Astrocyte (in vitro differentiated cells and primary cell): ENCODE data around the gene PTPRF. TPM values are rescaled to one million over a fixed set of nuclear protein-coding genes. Genes with fewer than 3 reads are reported as not detected.

Experiments used
- DNase-seq: peaks from one replicate; pipeline ENCODE4 v3.0.0-alpha.2; 2010; ENCODE audit warnings: low read depth
- FAIRE-seq: peaks from 2 replicates; lab custom pipeline; 2011; peaks lifted over from hg19 to GRCh38; lab: Jason Lieb, UNC
- H2AFZ ChIP-seq: 2 replicates; pipeline ENCODE4 v1.6.0; 2012; ENCODE audit warnings: low read depth, low read length, inconsistent platforms
- H3K27ac ChIP-seq: 2 replicates; pipeline ENCODE4 v1.5.1; 2011; ENCODE audit warnings: low read depth, low read length, inconsistent platforms
- H3K27me3 ChIP-seq: 2 replicates; pipeline ENCODE4 v1.6.0; 2011; ENCODE audit warnings: low read length, inconsistent platforms; ENCODE audit not compliant: insufficient read depth
- H3K36me3 ChIP-seq: 2 replicates; pipeline ENCODE4 v1.5.1; 2011; ENCODE audit warnings: low read length, inconsistent platforms; ENCODE audit not compliant: insufficient read depth
- H3K4me1 ChIP-seq: 2 replicates; pipeline ENCODE4 v1.5.1; 2011; ENCODE audit warnings: low read length, inconsistent platforms; ENCODE audit not compliant: insufficient read depth
- H3K4me2 ChIP-seq: 2 replicates; pipeline ENCODE4 v1.6.0; 2012; ENCODE audit warnings: low read length, inconsistent platforms
- H3K4me3 ChIP-seq: 2 replicates; pipeline ENCODE4 v1.5.1; 2011; ENCODE audit warnings: low read depth, mild to moderate bottlenecking, low read length, inconsistent platforms; ENCODE audit not compliant: insufficient read depth
- H3K79me2 ChIP-seq: 2 replicates; pipeline ENCODE4 v1.6.0; 2012; ENCODE audit warnings: mild to moderate bottlenecking, low read length, inconsistent platforms; ENCODE audit not compliant: insufficient read depth
- H3K9ac ChIP-seq: 2 replicates; pipeline ENCODE4 v1.6.0; 2012; ENCODE audit warnings: mild to moderate bottlenecking, low read length, inconsistent platforms
- H3K9me3 ChIP-seq: 2 replicates; pipeline ENCODE4 v1.5.1; 2012; ENCODE audit warnings: low read depth, mild to moderate bottlenecking, low read length, inconsistent platforms; ENCODE audit not compliant: insufficient read depth
- H4K20me1 ChIP-seq: 2 replicates; pipeline ENCODE4 v1.6.0; 2012; ENCODE audit warnings: low read length, inconsistent platforms; ENCODE audit not compliant: insufficient read depth
- H3K27ac Mint-ChIP-seq: one replicate; pipeline ENCODE4 v1.8.0; 2021; ENCODE audit warnings: mild to moderate bottlenecking, mixed read lengths; ENCODE audit not compliant: unreplicated experiment
- H3K27me3 Mint-ChIP-seq: one replicate; pipeline ENCODE4 v1.8.0; 2021; ENCODE audit warnings: low read depth, mixed read lengths; ENCODE audit not compliant: unreplicated experiment
- H3K36me3 Mint-ChIP-seq: one replicate; pipeline ENCODE4 v1.8.0; 2021; ENCODE audit warnings: low read depth, mixed read lengths; ENCODE audit not compliant: unreplicated experiment
- H3K4me1 Mint-ChIP-seq: one replicate; pipeline ENCODE4 v1.8.0; 2021; ENCODE audit warnings: low read depth, mixed read lengths; ENCODE audit not compliant: unreplicated experiment
- H3K4me3 Mint-ChIP-seq: one replicate; pipeline ENCODE4 v1.8.0; 2021; ENCODE audit warnings: mild to moderate bottlenecking, moderate library complexity, mixed read lengths; ENCODE audit not compliant: unreplicated experiment
- H3K9me3 Mint-ChIP-seq: one replicate; pipeline ENCODE4 v1.8.0; 2021; ENCODE audit warnings: mild to moderate bottlenecking, mixed read lengths; ENCODE audit not compliant: unreplicated experiment
- CTCF ChIP-seq: IDR thresholded peaks from 2 replicates; pipeline ENCODE4 v1.5.1; 2011; ENCODE audit warnings: low read depth, mild to moderate bottlenecking, inconsistent platforms, low read length, moderate library complexity; ENCODE audit not compliant: insufficient read depth
- EZH2 ChIP-seq: IDR thresholded peaks from 2 replicates; pipeline ENCODE4 v1.6.1; 2012; ENCODE audit warnings: mild to moderate bottlenecking, low read length, inconsistent platforms; ENCODE audit not compliant: insufficient read depth
- total RNA-seq: library from RNA; stranded (reverse); gene quantifications from 2 replicates; pipeline ENCODE4 v1.2.1, GENCODE V29; 2021

PTPRF gene
- total RNA-seq, 1 donor from 2014 or later: 275 TPM

- Mint-ChIP-seq H3K27me3 (no peaks in the 10 kb centered on the region), H3K9me3 (no peaks in the 10 kb centered on the region), H3K4me3 (no peak overlapping the region), H3K36me3 (peaks cover 50% of the 10 kb centered on the region), H3K27ac (peak overlapping the region; percentile 96), H3K4me1 (peaks cover 33% of the 10 kb centered on the region)
- peaks cover 66% of the 10 kb centered on the region for H4K20me1 ChIP-seq
- no peaks in the 10 kb centered on the region for H3K27me3 ChIP-seq
- no peak for TF ChIP-seq CTCF
- TF ChIP-seq EZH2: no peak
- peaks cover 75% of the 10 kb centered on the region for H3K36me3 ChIP-seq
- H3K9ac ChIP-seq: peak overlapping the region; percentile 46
- H3K4me1 ChIP-seq: peaks cover 23% of the 10 kb centered on the region
- H3K27ac ChIP-seq: peak overlapping the region; percentile 51
- no peak overlapping the region for H2AFZ ChIP-seq
- DNase-seq: no peak
- peaks cover 30% of the 10 kb centered on the region for H3K79me2 ChIP-seq
- no peak overlapping the region for H3K4me3 ChIP-seq
- H3K4me2 ChIP-seq: peak overlapping the region; percentile 59
- H3K9me3 ChIP-seq: no peaks in the 10 kb centered on the region
- no peak for FAIRE-seq
These were observed 140.5 kb downstream of the PTPRF start for GRCh38 chr1:43671193-43671592.

GRCh38 chr1:43671626-43672330, 141.1 kb downstream of the PTPRF start:
- peaks cover 33% of the 10 kb centered on the region for H3K4me1 Mint-ChIP-seq
- Histone ChIP-seq H3K36me3 (peaks cover 69% of the 10 kb centered on the region), H4K20me1 (peaks cover 63% of the 10 kb centered on the region), H3K9me3 (no peaks in the 10 kb centered on the region), H3K9ac (peak overlapping the region; percentile 46), H3K79me2 (peaks cover 30% of the 10 kb centered on the region), H3K4me2 (peak overlapping the region; percentile 59), H3K27ac (peak overlapping the region; percentile 51), H3K4me1 (peaks cover 23% of the 10 kb centered on the region), H3K4me3 (no peak overlapping the region), H2AFZ (no peak overlapping the region), H3K27me3 (no peaks in the 10 kb centered on the region)
- peaks cover 47% of the 10 kb centered on the region for H3K36me3 Mint-ChIP-seq
- H3K9me3 Mint-ChIP-seq: no peaks in the 10 kb centered on the region
- peak overlapping the region; percentile 96 for H3K27ac Mint-ChIP-seq
- no peaks in the 10 kb centered on the region for H3K27me3 Mint-ChIP-seq
- H3K4me3 Mint-ChIP-seq: no peak overlapping the region
- DNase-seq (peak; percentile 76), FAIRE-seq (peak; percentile 85)
- TF ChIP-seq CTCF: no peak
- TF ChIP-seq EZH2: no peak

- peaks cover 22% of the 10 kb centered on the region for H3K4me1 ChIP-seq
- Mint-ChIP-seq H3K9me3 (no peaks in the 10 kb centered on the region), H3K27ac (peak overlapping the region; percentile 38), H3K4me1 (peaks cover 33% of the 10 kb centered on the region), H3K27me3 (no peaks in the 10 kb centered on the region), H3K36me3 (peaks cover 46% of the 10 kb centered on the region), H3K4me3 (peak overlapping the region; percentile 47)
- peaks cover 26% of the 10 kb centered on the region for H3K79me2 ChIP-seq
- H4K20me1 ChIP-seq: peaks cover 68% of the 10 kb centered on the region
- no peak for DNase-seq
- peaks cover 60% of the 10 kb centered on the region for H3K36me3 ChIP-seq
- H3K4me2 ChIP-seq: no peak overlapping the region
- no peak for FAIRE-seq
- H2AFZ ChIP-seq: no peak overlapping the region
- no peaks in the 10 kb centered on the region for H3K9me3 ChIP-seq
- no peak overlapping the region for H3K9ac ChIP-seq
- H3K4me3 ChIP-seq: no peak overlapping the region
- H3K27me3 ChIP-seq: no peaks in the 10 kb centered on the region
- H3K27ac ChIP-seq: no peak overlapping the region
- TF ChIP-seq EZH2: no peak
- no peak for TF ChIP-seq CTCF
These were observed 142.6 kb downstream of the PTPRF start for GRCh38 chr1:43673261-43673660.
